GM18907 (cell line): ENCODE results near the gene KLHL13.
"Not testable (repeated sequence)": the region's sequence is repeated elsewhere in the genome, so short reads cannot be mapped to it uniquely, and the experiment has no call there.

ENCODE experiments used
- ATAC-seq: cut with Tn5 transposase; IDR thresholded peaks from one replicate; pipeline ENCODE4 v1.9.1; 2021; ENCODE audit warnings: mild to moderate bottlenecking, moderate library complexity; ENCODE audit not compliant: unreplicated experiment

KLHL13 gene

DNA sequence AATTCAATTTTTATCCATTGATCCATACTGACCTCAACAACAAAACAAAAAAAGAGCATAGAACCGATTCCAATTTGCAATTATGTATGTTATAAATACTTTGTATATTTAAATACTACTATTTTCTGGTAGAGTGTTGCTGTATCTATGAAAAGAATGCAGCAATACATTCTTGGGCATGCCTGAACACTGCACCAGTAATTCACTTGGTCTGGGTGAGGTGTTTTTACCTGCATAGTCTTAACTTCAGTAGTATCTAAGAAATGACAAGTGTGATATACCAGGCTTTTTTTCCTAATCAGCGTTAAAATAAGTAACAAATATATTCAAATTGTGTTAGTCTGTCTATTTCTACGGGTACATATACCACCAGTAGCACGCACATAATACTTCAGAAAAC is 120.2 kb downstream of the KLHL13 start:
- no peak for ATAC-seq

DNA sequence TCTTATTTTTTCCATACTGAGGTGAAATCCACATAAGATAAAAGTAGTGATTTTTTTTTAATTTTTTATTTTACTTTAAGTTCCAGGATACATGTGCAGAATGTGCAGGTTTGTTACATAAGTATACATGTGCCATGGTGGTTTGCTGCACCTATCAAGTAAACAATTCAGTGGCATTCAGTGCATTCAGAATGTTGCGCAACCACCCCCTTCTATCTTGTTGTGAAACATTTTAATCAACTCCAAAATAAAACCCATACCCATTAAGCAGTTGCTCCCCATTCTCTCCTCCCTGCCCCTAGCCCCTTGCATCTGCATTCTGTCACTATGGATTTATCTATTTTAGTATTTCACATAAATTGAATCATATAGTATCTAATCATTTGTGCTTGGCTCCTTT is 121.2 kb downstream of the KLHL13 start:
- ATAC-seq: no peak

DNA sequence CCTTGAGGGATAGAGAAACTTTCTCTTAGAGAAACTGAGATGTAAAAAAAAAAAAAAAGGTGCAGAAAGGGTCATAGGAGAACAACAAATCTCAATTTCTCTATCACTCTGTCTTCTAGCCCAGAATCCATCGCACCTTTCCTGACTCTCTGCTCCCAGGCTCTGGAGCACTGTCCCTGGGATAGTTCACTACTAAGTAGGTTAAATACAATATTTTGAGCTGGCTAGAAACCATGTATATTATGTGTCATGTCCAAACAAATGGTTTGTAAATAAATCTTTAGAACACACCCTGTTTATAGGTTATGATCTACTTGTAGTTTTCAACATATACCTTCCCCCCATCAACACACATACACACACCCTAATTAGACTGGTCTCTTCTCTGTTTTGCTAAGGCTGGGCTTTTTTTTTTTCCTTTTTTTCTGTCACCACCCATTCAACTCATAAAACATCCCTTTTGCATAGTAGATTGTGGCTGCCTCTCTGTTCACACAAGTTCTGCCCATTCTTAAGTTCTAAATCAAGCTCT is 124.4 kb downstream of the KLHL13 start:
- ATAC-seq: no peak

DNA sequence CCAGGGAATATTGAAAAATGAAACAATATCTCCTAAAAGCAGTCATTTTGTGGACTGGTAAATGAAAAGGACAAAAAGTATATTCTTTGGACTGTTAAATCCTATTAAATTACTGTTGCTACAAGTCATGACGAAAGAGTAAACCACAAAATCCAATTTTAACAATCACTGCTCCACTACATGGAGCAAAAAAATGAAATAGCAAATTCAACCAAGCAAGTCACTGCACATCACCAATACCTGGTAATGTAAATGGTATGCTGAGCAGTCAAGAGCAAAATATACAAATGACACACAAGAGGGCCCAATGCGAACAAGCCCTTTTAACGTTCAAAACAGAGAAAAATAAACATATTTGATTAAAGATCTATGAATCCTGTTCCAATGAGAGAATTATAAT is 126.2 kb downstream of the KLHL13 start:
- ATAC-seq: no peak

DNA sequence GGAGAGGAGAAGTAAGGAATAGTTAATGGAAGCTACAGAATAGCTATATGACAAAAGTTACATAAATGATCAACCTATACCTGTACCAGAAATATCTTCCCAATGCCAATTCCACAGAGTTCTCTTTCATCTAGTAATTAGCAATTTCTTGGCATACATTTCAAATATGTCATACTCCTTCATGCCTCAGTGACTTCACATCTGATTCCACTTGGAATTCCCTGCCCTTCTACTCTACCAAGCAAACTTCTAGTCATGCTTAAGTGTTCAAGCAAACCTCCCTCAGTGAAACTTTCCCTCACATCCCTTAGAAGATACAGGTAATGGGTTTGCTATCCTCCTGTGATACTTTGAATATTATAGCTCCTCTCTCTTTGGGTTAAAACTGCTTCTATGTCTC is 127.1 kb downstream of the KLHL13 start:
- ATAC-seq: no peak

DNA sequence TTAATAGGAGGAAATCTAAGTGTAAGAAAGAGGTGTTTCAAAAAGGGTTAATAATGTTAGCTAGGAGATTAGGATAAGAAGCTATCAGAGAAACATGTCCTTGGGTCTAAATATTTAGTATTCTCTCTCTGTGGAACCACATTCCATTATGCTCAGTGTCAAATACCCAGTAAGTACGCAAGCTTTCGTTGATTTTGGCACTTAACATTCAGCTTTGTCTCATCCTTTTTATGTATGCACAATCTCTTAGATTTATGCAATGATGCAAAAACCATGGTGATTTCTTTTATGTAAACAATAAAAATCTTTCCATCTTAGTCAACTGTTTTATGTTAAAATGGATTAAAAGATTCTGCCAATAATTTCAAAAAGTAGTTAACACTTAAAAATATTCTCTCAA is 129.2 kb downstream of the KLHL13 start:
- no peak for ATAC-seq

DNA sequence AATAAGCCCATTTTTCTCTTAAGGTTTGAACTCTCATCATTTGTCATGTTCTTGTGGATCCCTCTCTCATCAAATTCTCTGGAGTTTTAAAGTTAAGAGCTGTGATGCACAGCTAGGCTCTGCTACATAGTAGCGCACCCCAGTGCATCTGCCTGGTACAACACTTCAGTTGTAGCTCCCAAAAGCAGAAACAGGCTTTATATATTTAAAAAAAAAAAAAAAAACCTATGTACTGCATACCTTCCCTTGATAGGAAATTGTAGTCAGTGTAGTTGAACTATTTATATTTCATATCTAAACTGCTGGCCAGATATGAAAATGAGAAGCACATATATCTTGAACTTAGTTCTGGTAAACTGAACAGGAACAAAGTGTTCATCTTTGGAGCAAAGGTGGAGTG is 131.4 kb downstream of the KLHL13 start:
- ATAC-seq: no peak

DNA sequence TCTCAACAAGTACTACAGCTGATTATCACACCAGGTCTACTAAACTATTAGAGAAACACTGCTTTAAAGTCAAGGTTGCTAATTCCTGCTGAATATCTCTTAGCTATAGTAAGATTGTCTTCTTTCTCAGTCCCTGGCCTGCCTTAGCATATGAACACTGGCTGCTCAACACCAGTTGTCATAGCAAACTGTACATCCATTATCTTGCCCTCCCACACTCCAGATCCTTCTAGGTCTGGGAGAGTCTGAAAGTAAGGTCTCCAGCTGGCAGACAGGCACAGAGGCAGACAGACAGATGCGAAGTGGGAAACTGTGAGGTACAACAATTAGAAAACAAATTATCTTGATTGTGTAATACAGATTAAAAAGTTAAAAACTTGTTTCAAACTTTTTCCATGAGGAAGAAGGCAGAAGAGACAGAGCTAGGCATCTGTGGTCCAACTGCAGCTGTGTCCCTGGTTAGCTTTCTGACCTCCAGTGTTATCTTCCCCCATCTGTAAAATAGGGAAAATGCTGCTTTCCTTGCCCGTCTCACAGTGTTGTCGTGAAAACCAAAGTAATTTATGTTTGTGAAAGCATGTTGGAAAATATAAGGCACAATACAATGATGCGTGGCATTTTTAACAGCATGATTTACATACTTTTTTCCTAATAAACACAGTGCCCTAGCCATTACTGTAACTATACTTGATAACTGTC is 133.8 kb downstream of the KLHL13 start:
- no peak for ATAC-seq

DNA sequence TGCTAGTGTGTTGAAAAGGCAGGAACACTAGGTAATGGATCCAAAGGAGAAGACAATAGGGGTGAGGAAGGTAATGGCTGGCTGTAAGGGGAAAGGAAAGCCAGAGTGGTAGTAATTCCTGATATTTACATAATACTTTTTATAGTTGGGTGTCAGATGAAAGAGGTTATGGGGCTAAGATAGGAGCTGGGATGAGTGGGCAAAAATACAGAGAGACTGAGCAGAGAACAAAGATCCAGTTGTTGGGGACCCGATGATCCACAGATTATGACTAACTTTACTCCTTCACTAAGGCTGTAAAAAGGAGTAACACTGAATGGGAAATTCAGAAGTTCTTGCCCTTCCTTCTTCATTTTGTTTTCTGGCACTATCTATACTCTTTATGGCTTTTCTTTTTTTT is 138.2 kb downstream of the KLHL13 start:
- ATAC-seq: no peak

DNA sequence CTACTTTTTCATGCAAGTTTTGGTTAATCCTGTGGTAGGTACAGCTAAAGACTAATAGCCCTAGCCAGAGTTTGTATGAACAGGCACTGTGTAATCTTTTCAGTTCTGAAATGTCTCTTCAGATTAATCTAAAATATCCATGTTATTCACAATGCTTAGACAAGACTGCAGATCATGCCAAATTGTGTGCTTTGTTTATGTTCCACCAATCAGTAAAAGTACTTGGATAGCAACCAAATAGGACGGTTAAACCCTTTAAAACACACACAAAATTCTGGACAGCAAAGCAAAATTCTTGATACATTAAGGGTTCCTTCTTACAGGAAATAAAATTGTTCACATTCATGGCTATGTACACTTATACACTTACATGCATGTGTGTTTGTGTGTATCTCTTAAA is 139.1 kb downstream of the KLHL13 start:
- no peak for ATAC-seq

DNA sequence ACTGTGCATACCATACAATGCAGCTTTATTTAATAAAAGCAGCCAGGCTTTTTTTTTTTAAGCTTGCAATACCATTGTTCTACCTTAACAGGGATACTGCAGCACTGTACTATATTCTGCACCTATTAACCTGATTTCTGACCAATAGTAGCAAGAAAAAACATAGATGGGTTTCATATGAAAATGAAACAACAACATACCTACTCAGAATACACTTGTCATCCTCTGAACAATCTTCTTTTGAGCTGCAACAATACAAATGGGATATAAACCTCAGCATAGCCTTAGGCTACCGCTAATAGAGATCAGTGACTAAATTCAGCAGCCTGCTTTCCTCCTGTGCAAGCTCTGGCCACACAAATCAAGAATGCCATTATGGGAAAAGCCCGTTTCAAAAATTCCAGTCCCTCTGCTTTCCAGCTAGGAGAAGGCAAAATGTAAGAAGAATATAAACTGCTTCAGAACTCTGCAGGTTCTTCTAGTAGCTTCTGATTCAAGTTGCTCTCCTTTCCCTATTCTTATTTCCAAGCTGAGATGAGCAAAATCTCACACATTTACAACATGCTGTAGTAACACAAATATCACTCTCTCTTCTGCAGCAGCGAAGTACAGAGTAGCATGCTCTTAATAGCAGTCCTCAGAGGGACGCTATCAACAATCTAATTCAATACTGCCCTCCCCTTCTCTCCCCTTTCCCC is 143.4 kb downstream of the KLHL13 start:
- ATAC-seq: no peak

DNA sequence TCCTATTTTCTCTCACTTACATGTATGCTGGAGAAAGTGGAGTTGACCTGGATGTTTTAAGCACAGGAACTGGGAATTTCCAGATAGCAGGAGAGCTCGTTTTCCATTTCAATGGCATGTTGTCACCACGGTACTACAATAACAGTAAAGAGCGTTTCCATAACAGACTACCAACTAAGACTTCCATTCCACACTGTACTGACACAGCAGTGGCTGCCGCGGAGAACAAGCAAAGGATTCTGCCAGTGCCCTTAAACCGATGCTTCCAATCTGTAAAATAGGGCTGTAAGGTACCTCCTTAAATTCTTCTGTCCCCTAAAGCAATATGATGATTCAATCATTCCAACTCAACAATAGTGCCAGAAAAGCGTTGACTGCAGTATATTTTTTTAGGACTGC is 143.9 kb downstream of the KLHL13 start:
- ATAC-seq: no peak

DNA sequence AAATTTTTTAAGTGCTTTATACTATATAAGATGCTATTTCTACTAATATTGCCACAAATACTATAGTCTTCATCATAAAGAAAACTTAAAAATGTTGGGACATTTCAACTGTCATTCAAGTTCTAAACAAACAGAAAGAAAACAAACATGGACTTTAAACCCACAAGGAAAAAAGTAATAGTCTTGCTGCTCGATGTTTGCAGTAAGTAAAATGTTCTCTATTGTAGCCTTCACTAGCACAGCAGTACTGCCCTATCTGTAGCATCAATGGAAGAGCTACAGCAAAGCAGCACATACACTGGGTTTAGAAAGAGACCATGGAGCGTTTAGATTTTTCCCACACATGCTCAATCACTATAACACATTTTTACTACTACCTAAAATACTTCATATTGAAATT is 146.8 kb downstream of the KLHL13 start:
- no peak for ATAC-seq

DNA sequence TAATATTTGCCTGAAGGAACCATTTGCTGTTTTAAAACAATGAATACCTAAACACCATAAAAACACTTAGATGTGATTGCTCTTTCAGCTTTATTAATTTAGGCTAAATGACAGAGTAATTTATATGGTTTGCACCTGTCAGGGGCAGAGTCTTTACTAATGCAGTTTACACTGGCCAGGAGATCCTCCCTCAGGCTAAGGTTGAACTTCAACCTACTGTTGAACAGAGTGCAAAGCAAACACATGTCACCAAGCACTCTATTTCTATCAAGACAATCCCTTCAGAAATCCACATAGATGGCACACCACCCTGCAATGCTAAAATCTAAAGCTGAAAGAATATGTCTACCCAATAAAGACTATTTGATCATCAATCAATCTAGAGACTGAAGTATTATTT is 147.3 kb downstream of the KLHL13 start:
- ATAC-seq: no peak

DNA sequence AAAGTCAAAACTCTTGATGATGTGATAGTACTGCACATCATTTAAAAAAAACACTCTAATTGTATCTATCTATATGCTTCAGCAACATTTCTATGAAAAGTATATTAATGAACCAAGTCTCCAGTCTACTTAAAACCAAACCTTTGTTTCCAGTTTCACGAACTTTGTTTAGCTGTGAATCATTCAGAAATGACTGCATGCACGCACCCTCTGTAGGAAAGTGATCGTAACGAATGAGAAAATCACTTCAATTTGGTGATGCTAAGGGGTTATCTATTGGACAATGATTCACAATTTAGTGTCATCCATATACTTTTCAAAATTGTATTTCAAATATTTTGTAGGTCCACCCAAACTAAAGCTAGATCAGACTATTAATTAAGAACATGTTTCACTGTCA is 157.6 kb downstream of the KLHL13 start:
- ATAC-seq: no peak

DNA sequence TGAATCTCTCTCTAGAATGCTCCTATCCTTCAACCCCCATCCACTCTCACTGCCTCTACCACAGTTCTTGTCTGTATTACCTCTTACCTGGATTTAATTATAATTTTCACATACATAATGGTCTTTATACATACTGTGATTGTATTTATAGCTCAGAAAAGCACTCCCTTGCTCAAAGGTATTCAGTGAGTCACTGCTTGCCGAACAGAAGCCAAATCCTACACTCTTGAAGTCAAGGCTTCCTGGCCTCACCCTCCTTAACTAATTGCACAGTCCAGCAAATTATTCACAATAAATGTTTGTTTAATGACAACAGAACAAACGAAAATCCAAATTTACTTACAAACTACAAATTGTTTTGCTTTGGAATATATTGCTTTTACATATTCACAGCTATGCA is 159.5 kb downstream of the KLHL13 start:
- ATAC-seq: no peak

DNA sequence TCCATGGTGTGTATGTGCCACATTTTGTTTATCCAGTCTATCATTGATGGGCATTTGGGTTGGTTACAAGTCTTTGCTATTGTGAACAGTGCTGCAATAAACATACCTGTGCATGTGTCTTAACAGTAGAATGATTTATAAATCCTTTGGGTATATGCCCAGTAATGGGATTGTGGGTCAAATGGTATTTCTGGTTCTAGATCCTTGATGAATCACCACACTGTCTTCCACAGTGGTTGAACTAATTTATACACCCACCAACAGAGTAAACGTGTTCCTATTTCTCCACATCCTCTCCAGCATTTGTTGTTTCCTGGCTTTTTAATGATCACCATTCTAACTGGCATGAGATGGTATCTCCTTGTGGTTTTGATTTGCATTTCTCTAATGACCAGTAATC is 177.3 kb downstream of the KLHL13 start:
- ATAC-seq: not testable (repeated sequence)

DNA sequence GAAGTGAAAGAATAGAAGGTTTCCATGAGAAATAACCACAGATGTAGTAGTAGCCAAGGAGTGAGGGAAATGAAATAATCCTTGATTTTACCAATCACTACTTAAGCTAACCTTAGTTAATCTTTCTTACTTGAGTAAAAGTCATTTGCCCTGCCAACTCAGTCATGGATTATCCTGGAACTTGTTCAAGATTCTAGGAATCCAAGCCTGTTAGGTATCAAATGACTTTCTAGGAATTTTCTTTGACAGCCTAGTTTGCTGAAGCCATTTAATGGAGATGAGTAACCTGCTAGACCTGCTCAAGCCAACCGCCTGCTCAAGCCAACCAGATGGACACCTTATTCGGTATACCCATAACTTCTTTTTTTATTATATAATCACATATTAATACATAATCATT is 180.5 kb downstream of the KLHL13 start:
- no peak for ATAC-seq

DNA sequence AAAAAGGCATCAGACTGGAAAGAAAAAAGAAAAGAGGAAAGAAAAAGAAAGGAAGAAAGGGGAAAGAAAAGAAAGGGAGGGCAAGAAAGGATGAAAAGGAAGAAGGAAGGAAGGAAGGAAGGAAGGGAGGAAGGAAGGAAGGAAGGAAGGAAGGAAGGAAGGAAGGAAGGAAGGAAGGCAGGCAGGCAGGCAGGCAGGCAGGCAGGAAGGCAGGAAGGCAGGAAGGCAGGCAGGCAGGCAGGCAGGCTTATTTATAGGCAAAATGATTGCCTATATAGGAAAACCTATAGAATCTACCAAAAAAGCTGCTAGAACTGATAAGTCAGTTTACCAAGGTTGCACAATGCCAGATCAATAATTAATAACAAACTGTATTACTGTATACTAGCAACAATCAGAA is 186.5 kb downstream of the KLHL13 start:
- ATAC-seq: not testable (repeated sequence)

DNA sequence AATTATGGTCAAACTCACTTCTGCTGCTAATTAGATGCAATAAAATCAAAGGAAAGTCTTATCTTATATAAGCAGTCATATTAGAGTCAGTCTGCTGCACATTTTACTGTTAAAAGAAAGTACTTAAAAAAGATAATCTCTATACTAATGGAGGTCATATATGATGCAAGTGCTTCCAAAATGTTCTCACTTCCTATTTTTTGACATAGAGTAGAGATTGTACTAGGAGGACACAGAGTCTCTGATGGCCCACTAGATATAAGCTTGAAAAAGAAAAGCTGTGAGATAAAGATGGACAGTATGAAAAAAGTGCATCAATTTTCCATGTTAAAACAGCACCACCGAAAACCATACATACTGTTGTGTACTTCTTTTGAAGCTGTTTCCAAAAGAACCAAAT is 196.9 kb downstream of the KLHL13 start:
- ATAC-seq: no peak

DNA sequence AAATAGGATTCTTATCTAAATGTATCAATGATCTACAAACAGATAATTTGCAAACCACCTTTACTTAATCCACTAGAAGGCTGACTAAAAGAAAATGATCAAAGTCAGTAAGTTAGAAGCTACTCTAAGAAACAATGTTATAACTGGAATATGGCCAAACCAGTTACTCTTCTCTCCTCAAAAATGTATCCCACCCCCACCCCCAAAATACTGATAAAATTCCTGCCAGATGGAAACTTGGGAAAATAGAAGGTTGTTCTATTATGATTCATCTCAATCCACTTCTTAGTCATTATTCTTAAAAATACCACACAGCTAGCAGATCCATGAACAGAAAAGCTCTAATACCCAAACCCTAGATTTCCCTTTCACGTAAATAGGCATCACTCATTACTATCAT is 206.4 kb downstream of the KLHL13 start:
- ATAC-seq: no peak

DNA sequence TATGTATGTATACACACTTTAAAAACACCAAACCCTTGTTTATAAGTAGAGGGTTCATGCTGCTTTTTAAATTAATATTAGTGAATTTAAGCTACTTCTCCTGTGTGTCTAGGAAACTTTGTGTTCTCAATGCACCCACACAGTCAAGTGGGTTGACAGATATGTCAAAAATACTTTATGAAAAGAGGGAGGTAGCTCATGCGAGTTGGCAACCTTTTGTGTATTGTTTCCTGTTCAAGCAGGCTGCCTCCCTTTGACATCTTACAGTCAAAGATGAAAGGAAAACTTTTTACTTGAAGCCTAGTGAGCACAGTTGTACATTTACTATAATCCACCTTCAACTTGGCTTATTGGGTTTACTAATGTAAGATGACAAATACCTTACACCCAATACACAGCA is 218.4 kb downstream of the KLHL13 start:
- no peak for ATAC-seq

DNA sequence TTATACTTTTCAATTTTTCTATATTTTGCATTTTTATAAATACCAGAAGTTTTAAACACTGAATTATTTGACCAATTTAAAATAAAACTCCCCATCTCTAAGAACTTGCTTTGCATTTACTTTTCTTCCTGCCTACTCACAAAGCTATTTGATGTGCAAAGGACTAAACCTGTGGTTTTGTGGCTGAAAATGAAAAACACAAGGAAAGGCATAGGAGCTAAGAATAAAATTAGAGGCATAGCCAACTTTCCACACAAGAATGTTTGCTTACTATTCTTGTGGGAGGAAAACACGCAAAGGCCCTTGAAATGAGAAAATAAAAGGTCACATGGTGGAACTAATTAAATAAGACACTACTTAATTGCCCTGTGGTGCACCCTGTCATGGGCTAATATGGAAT is 221.2 kb downstream of the KLHL13 start:
- ATAC-seq: no peak
